Measurements from ENCODE around the gene ABCA7. TPM values are rescaled to one million over a fixed set of nuclear protein-coding genes. Genes with fewer than 3 reads are reported as not detected.

ABCA7 gene
- total RNA-seq, 2 donors from 2014 or later, result 33.7 to 87.3 TPM

GRCh38 chr19:1002600-1002999 lies 37.3 kb upstream of the ABCA7 start:
- Histone ChIP-seq H3K4me3 (no peak overlapping the region), H3K27me3 (peaks cover 0 to 20% of the 10 kb centered on the region in 2 donors), H3K36me3 (replicated peaks in 1 of 2; ENCODE audit: insufficient read depth in 1 of 2, low read depth in 2 of 2) (no peaks in the 10 kb centered on the region), H3K4me1 (peaks cover 14% of the 10 kb centered on the region), H3K9me3 (no peaks in the 10 kb centered on the region), H3K27ac (no peak overlapping the region)
- DNase-seq (no peak), ATAC-seq (no peak)
- intact Hi-C loops (cut with DNase I), result no loop called here
- no peak for TF ChIP-seq POLR2A (IDR thresholded peaks at IDR 0.05)
- no peak for TF ChIP-seq CTCF (IDR thresholded peaks at IDR 0.05)
- 58 to 81% methylated on average over 4 of the region's 4 CpGs for WGBS, 2 donors

GRCh38 chr19:1003283-1003682 lies 36.6 kb upstream of the ABCA7 start:
- DNase-seq, result no peak
- WGBS, 2 donors, result 79 to 82% methylated on average over 24 to 29 of the region's 37 CpGs
- Histone ChIP-seq H3K9me3 (no peaks in the 10 kb centered on the region), H3K27ac (no peak overlapping the region), H3K4me1 (peaks cover 14% of the 10 kb centered on the region), H3K27me3 (peaks cover 0 to 20% of the 10 kb centered on the region in 2 donors), H3K36me3 (replicated peaks in 1 of 2; ENCODE audit: insufficient read depth in 1 of 2, low read depth in 2 of 2) (no peaks in the 10 kb centered on the region), H3K4me3 (no peak overlapping the region)
- ATAC-seq, result no peak
- intact Hi-C loops (cut with DNase I), result no loop called here
- no peak for TF ChIP-seq POLR2A (IDR thresholded peaks at IDR 0.05)
- TF ChIP-seq CTCF (IDR thresholded peaks at IDR 0.05), result no peak

GRCh38 chr19:1004204-1004802 lies 35.6 kb upstream of the ABCA7 start:
- DNase-seq (no peak), ATAC-seq (no peak)
- intact Hi-C loops (cut with DNase I), result no loop called here
- H3K27ac ChIP-seq, result no peak overlapping the region
- peaks cover 14% of the 10 kb centered on the region for H3K4me1 ChIP-seq
- WGBS, 2 donors, result 48 to 64% methylated on average over 17 to 32 of the region's 32 CpGs
- TF ChIP-seq CTCF (IDR thresholded peaks at IDR 0.05) (no peak), POLR2A (IDR thresholded peaks at IDR 0.05) (no peak)
- H3K36me3 ChIP-seq (replicated peaks in 1 of 2; ENCODE audit: insufficient read depth in 1 of 2, low read depth in 2 of 2), result no peaks in the 10 kb centered on the region
- H3K4me3 ChIP-seq, result no peak overlapping the region
- H3K9me3 ChIP-seq, result no peaks in the 10 kb centered on the region
- H3K27me3 ChIP-seq, result peaks cover 0 to 13% of the 10 kb centered on the region in 2 donors

GRCh38 chr19:1004803-1005664 lies 34.9 kb upstream of the ABCA7 start:
- Histone ChIP-seq H3K9me3 (no peaks in the 10 kb centered on the region), H3K4me3 (no peak overlapping the region), H3K4me1 (peaks cover 14% of the 10 kb centered on the region), H3K27ac (no peak overlapping the region), H3K36me3 (replicated peaks in 1 of 2; ENCODE audit: insufficient read depth in 1 of 2, low read depth in 2 of 2) (peaks cover under 1 to 3% of the 10 kb centered on the region in 2 donors), H3K27me3 (peaks cover 0 to 11% of the 10 kb centered on the region in 2 donors)
- 88 to 93% methylated on average over 29 to 70 of the region's 70 CpGs for WGBS, 2 donors
- TF ChIP-seq POLR2A (IDR thresholded peaks at IDR 0.05) (no peak), CTCF (IDR thresholded peaks at IDR 0.05) (no peak)
- no peak for ATAC-seq
- intact Hi-C loops (cut with DNase I), result no loop called here
- DNase-seq, result no peak
